Measurements from ENCODE around the gene PLXDC2. TPM values are rescaled to one million over a fixed set of nuclear protein-coding genes. Genes with fewer than 3 reads are reported as not detected.

The PLXDC2 gene
- total RNA-seq, 3 donors from 2014 or later (not counting 1 experiment from before 2014, with no cell fraction given): 16.9 to 22.9 (median 21.6) TPM

- 96% methylated on average over 6 of the region's 8 CpGs for WGBS (ENCODE audit: insufficient coverage)
- DNase-seq: no peak
- intact Hi-C loops (cut with micrococcal nuclease): no loop called here
- Histone ChIP-seq H3K36me3 (ENCODE audit: control insufficient read depth, insufficient read depth, low read length) (no peaks in the 10 kb centered on the region), H3K27me3 (ENCODE audit: control insufficient read depth, insufficient read depth, low read length) (no peaks in the 10 kb centered on the region), H3K27ac (ENCODE audit: low read length) (no peak overlapping the region), H3K9me3 (ENCODE audit: control insufficient read depth, insufficient read depth, low read length) (no peaks in the 10 kb centered on the region), H3K4me3 (ENCODE audit: low read length) (no peak overlapping the region), H3K4me1 (ENCODE audit: control insufficient read depth, insufficient read depth, low read length) (peaks cover 11% of the 10 kb centered on the region)
- Mint-ChIP-seq H3K9me3 (no peaks in the 10 kb centered on the region), H3K27me3 (ENCODE audit: low read depth in 2 of 2) (no peaks in the 10 kb centered on the region), H3K27ac (peak overlapping the region in 1 of 2 donors; percentile 43), H3K4me1 (peaks cover 21 to 27% of the 10 kb centered on the region in 2 donors), H3K36me3 (no peaks in the 10 kb centered on the region), H3K4me3 (no peak overlapping the region)
- no peak for ATAC-seq
- TF ChIP-seq CTCF (IDR thresholded peaks at IDR 0.05): no peak
Observed at GRCh38 chr10:20005638-20006037, 189.4 kb downstream of the PLXDC2 start.

- H3K36me3 ChIP-seq (ENCODE audit: control insufficient read depth, insufficient read depth, low read length): no peaks in the 10 kb centered on the region
- TF ChIP-seq CTCF (IDR thresholded peaks at IDR 0.05): no peak
- H3K27ac ChIP-seq (ENCODE audit: low read length): no peak overlapping the region
- H3K4me3 ChIP-seq (ENCODE audit: low read length): no peak overlapping the region
- H3K9me3 ChIP-seq (ENCODE audit: control insufficient read depth, insufficient read depth, low read length): no peaks in the 10 kb centered on the region
- Mint-ChIP-seq H3K27ac (peak overlapping the region in 1 of 2 donors; percentile 6), H3K36me3 (no peaks in the 10 kb centered on the region), H3K9me3 (no peaks in the 10 kb centered on the region), H3K27me3 (ENCODE audit: low read depth in 2 of 2) (no peaks in the 10 kb centered on the region), H3K4me3 (no peak overlapping the region), H3K4me1 (peaks cover 21 to 27% of the 10 kb centered on the region in 2 donors)
- ATAC-seq: no peak
- peaks cover 11% of the 10 kb centered on the region for H3K4me1 ChIP-seq (ENCODE audit: control insufficient read depth, insufficient read depth, low read length)
- intact Hi-C loops (cut with micrococcal nuclease): no loop called here
- no peak for DNase-seq
- 87% methylated on average over 4 of the region's 4 CpGs for WGBS (ENCODE audit: insufficient coverage)
- H3K27me3 ChIP-seq (ENCODE audit: control insufficient read depth, insufficient read depth, low read length): no peaks in the 10 kb centered on the region
Observed at GRCh38 chr10:20006169-20006870, 190.1 kb downstream of the PLXDC2 start.

GRCh38 chr10:20007426-20007825 is 191.2 kb downstream of the PLXDC2 start:
- 100% methylated on average over 1 of the region's 1 CpG for WGBS (ENCODE audit: insufficient coverage)
- Mint-ChIP-seq H3K36me3 (no peaks in the 10 kb centered on the region), H3K9me3 (no peaks in the 10 kb centered on the region), H3K4me3 (no peak overlapping the region), H3K27me3 (ENCODE audit: low read depth in 2 of 2) (no peaks in the 10 kb centered on the region), H3K27ac (no peak overlapping the region), H3K4me1 (peaks cover 19 to 24% of the 10 kb centered on the region in 2 donors)
- ATAC-seq (no peak), DNase-seq (no peak)
- Histone ChIP-seq H3K4me3 (ENCODE audit: low read length) (no peak overlapping the region), H3K4me1 (ENCODE audit: control insufficient read depth, insufficient read depth, low read length) (peaks cover 11% of the 10 kb centered on the region), H3K27me3 (ENCODE audit: control insufficient read depth, insufficient read depth, low read length) (no peaks in the 10 kb centered on the region), H3K9me3 (ENCODE audit: control insufficient read depth, insufficient read depth, low read length) (no peaks in the 10 kb centered on the region), H3K27ac (ENCODE audit: low read length) (no peak overlapping the region), H3K36me3 (ENCODE audit: control insufficient read depth, insufficient read depth, low read length) (no peaks in the 10 kb centered on the region)
- intact Hi-C loops (cut with micrococcal nuclease): no loop called here
- TF ChIP-seq CTCF (IDR thresholded peaks at IDR 0.05): no peak

Data from natural killer cell (primary cell).